B cell (primary cell): ENCODE measurements around the gene AOAH.

ENCODE experiments used
- EZH2 ChIP-seq: IDR thresholded peaks from 2 replicates; pipeline ENCODE4 v1.6.1; 2012; ENCODE audit warnings: borderline replicate concordance, low read depth, mild to moderate bottlenecking, moderate library complexity, low read length; ENCODE audit not compliant: insufficient read depth, poor library complexity, severe bottlenecking
- TF ChIP-seq, protein P1 (sequence below): fragments of 200-600 bp; IDR thresholded peaks from one replicate; pipeline ENCODE4 v1.8.0; 2022; ENCODE audit warnings: antibody characterized with exemption, mild to moderate bottlenecking

DNA sequence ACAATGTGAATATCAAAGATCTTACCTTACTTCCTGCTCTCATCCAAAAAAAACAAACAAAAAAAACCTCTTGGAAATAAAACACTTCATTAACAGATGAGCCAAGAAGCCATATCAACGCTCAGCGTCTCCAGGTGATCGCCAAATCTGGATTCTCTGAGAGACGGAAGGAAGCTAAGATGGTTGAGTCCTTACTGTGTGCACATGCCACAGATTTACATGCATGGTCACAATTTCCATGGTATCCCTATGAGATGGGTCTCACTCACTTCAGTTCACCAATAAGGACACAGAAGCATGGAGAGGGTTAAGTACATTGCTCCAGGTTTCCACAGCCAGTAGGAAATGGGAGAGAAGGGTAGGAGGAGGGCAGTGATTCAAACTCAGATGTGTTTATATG, 1.0 kb downstream of the AOAH start:
- TF ChIP-seq, protein P1, sequence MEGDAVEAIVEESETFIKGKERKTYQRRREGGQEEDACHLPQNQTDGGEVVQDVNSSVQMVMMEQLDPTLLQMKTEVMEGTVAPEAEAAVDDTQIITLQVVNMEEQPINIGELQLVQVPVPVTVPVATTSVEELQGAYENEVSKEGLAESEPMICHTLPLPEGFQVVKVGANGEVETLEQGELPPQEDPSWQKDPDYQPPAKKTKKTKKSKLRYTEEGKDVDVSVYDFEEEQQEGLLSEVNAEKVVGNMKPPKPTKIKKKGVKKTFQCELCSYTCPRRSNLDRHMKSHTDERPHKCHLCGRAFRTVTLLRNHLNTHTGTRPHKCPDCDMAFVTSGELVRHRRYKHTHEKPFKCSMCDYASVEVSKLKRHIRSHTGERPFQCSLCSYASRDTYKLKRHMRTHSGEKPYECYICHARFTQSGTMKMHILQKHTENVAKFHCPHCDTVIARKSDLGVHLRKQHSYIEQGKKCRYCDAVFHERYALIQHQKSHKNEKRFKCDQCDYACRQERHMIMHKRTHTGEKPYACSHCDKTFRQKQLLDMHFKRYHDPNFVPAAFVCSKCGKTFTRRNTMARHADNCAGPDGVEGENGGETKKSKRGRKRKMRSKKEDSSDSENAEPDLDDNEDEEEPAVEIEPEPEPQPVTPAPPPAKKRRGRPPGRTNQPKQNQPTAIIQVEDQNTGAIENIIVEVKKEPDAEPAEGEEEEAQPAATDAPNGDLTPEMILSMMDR, result no peak
- no peak for TF ChIP-seq EZH2
